HG03558 (cell line): ENCODE data around the gene ELMO3.

Source experiments
- ATAC-seq: cut with Tn5 transposase; IDR thresholded peaks from one replicate; pipeline ENCODE4 v1.9.1; 2021; ENCODE audit warnings: moderate number of reproducible peaks; ENCODE audit not compliant: unreplicated experiment; ENCODE audit errors: extremely low read depth

Gene ELMO3

DNA sequence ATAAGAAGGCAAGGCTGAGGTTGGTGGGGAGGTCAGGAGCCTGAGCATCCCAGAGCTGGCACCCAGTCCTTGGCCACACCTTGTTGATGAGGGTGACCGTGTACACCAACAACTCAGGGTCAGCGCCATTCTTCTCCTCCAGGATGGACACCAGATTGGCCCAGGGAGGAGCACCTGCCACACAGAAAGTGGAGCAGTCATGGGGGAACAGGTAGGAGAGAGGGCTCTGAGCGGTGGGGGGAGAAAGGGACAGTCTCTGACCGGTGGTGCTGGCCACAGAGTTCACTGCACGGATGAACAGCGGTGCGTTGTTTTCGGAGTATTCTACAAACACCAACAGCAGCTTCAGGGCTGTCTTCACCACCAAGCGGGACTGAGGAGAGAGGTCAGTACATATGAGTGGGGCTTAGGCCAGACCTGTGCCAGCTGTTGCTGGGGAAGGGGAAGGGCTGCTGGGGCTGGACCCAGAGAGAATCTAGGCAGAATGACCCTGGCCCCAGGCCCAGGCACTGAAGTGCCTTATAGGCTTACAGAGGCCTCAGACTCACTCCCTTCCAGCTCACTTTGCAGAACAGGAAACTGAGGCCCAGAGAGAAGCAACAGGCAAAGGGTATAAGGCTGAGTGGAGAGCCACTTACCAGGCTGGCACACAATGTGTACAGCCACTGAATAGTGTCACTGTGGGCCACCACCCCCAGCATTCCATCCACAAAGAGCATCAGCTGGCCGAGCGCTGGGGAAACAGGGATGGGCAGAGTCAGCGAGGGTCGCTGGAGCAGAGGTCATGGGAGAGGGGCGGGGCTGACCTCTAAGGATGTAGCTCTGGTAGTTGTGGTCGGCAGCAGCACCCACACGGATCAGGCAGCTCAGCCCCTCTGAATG, 38.7 kb downstream of the ELMO3 start:
- no peak for ATAC-seq

GRCh38 chr16:67238278-67238575, 39.3 kb downstream of the ELMO3 start:
- ATAC-seq: no peak

DNA sequence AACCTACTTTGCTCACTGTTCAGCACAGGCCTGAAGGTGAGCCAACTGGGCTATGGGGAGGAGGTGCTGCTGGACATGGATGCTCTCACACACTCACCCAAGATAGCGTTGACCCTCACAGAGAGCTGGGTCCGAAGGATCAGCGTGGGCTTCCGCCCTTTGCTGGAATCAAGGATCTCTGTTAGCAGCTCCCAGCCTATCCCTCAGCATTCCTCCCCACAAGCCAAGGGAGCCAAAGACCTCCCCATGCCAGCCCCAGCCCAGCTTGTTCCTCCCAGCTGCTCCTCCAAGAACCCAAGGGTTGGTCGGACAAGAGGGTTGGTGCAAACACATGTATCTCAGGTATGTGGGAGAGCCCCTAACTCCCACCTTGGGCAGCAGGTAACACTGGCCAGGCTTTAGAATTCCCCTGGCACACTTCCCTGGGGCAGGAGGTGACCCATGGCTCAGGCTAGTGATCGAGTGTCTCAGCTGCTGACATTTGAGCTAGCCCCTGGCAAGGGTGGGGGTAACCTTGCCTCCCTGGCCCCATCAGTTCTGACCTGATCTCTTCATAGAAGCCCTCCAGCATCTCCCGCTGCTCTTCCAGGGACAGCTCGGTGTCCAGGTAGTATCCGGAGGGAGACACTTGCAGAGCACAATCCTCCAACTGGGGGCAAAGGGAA, 40.0 kb downstream of the ELMO3 start:
- no peak for ATAC-seq

- no peak for ATAC-seq
Measured at GRCh38 chr16:67240506-67240905, 41.6 kb downstream of the ELMO3 start.

- ATAC-seq: no peak
Measured at GRCh38 chr16:67241008-67241900, 42.3 kb downstream of the ELMO3 start.

DNA sequence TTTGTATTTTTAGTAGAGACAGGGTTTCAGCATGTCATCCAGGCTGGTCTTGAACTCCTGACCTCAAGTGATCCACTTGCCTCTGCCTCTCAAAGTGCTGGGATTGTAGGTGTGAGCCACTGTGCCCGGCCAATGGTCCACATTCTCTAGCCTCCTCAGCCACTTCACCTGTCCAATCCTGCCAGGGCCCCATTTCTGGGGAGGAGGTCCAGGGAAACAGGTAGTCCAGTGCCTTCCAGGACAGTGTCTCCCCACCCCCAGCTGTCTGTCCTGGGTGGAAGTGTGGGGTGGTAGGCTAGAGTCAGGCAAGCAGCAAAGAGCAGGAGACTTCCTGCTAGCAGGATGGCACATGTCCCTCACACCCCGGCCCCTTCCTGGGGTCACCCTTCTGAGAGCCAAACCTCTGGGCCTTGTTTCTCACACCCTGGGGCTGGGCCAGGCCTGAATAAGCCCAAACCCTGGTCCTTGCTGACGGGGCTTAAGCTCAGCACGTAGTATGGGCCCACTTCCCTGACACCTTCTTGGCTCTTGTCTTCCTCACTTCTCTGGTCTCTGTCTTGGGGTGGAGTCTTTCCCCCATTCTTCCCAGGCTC, 43.3 kb downstream of the ELMO3 start:
- no peak for ATAC-seq

GRCh38 chr16:67243481-67243880, 44.5 kb downstream of the ELMO3 start:
- ATAC-seq: no peak

DNA sequence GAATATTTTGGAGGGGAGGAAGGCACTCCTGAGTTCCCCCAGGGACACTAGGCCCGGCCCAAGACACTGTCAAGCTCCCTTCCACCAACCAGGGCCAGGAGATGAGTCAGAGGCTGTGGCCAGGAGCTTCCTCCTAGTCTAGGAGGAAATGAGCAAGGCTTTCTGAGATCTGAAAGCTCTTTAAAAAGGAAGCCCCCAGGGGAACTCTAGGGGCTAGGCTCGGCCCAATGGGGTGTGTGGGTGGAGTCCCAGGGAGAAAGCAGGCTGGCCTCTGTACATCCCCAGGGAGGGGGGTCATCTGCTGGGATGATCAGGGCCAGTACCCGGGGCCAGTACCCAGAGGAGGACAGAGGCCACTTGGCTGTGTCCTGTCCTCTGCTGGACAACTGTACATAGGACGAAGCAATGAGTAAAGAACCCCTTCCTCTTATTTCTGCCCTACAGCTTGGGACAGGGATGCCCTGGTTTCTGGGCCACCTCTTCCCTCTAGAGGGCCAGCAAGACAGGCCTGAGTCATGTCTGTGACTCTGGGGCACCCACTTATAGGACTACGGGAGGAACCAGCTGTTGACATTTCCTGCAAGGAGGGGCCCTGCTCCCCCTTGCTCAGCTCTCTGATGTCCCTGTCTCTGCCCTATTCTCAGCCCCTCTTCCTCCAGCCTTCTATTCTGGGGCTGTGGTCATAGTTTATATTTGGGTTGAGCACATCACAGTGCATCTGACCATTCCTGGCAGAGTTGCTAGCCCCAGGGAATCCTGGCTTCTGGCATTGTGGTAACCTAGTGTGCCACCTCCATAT, 45.7 kb downstream of the ELMO3 start:
- ATAC-seq: peak; percentile 36

GRCh38 chr16:67245186-67245585, 46.3 kb downstream of the ELMO3 start:
- ATAC-seq: no peak

- ATAC-seq: no peak
Measured at GRCh38 chr16:67245674-67246080, 46.7 kb downstream of the ELMO3 start.

- ATAC-seq: no peak
Measured at GRCh38 chr16:67246081-67246755, 47.3 kb downstream of the ELMO3 start.

DNA sequence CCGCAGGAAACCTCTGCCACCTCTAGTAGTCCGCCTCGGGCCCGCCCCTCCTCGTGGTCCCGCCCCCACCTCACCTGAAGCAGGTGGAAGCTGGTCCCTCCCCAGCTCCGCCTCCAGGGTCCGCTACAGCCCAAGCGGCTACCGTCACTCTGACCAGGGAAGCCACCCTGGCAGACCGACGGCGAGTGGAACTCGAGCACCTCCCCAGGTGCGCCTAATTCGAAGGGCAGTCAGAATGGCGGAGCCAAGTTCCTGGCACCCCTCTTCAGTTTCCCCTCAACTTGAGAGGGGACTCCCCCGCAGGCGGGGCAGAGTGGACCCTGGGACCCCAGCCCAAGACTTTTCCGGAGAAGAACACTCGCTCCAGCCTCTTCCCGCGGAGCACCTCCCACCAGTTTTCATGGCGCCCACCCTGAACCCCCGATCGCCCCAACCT, 47.8 kb downstream of the ELMO3 start:
- ATAC-seq: no peak

DNA sequence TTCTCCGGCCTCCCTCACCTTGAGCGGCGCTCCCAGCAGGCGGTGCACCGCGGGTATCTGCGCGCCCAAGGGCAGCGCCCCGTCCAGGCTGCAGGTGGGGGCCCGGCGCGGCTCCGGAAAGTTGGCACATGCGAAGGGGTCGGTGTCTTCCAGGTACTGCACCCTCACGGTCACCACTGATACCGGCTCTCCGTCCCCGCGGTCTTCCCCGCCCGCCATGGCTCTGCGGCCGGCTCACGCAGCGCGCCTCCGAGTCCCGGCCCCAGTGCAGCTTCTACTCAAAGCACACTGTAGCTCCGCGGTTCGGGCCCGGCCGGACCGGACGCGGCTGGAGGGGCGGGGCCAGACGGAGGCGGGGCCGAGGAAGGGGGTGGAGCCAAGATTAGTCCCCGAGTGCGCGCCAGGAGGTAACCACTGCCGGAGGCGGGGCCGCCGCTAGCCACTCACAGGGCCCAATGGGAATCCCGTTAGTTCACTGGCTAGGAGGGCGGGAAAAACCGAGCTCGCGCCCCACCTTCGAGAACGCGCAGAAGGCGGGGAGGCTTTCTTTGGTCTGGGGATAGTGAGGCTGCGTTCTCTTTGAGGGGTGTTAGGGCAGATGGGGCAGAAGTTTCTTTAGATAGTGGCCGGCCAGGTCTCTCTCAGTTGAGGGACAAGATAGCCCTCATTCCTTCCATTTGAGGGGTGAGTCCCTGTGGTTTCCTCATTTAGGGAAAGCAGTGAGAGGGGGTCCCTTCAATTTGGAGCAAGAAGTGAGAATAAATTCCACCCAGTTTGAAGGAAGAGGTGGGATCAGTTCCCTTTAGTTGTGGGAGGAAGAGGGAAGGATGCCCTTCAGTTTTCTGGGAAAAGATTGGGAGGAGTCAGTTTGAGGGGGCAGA, 48.5 kb downstream of the ELMO3 start, which contains the start of gene FHOD1:
Gene FHOD1, minus strand, starts transcription at position 290 of the 881 bp plus-strand sequence. Its CDS starts 71 bp downstream, at position 219.
- ATAC-seq: peak; percentile 38

DNA sequence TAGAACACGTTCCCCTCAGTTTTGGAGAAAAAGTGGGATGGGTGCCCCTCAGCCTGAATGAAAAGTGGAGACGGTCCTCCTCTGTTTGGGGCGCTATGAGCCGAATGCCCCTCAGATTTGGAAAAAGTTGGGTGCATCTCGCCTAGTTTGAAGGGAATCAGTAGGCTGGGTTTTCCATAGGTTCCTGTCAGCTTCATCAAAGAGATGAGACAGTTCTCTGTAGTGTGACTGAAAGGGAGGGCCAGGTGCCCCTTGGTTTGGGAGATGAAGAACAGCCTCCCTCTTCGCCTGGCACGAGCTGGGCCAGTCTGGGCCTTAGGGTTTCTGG, 49.1 kb downstream of the ELMO3 start:
- no peak for ATAC-seq

DNA sequence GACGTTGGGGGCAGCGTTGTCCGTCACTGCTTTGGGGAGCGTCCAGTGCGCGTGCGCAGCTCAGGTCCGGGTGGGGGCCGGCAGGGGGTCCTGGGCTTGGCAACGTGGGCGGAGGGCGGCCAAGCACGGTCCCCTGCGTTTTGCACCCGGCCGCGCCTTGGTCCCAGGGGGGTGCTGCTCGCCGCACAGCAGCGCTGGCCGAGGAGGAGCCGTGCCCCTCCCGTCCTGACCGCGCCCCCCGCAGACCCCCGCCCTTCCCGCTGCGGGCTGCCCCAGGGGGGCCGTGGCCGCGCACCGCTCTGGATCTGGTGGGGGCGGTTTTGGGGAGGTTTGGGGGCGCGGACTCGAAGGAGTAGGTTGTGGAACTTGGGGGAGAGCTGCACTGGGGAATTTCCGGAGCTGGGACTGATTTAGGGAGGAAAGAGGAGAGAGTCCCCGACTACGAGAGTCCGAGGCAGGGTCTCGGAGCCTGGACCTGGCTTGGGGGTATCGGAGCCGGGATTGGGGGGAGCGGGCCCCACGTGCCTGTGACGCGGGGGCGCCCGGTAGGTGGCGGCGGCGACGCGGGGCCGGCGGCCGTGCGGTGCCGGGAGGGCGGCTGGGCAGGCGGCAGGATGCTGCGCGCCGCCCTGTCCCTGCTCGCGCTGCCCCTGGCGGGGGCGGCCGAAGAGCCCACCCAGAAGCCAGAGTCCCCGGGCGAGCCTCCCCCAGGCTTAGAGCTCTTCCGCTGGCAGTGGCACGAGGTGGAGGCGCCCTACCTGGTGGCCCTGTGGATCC, 49.7 kb downstream of the ELMO3 start, which contains the start of gene SLC9A5:
Gene SLC9A5, plus strand, starts transcription at position 579 of the 777 bp plus-strand sequence. Its CDS starts 36 bp downstream, at position 615.
- ATAC-seq: no peak

DNA sequence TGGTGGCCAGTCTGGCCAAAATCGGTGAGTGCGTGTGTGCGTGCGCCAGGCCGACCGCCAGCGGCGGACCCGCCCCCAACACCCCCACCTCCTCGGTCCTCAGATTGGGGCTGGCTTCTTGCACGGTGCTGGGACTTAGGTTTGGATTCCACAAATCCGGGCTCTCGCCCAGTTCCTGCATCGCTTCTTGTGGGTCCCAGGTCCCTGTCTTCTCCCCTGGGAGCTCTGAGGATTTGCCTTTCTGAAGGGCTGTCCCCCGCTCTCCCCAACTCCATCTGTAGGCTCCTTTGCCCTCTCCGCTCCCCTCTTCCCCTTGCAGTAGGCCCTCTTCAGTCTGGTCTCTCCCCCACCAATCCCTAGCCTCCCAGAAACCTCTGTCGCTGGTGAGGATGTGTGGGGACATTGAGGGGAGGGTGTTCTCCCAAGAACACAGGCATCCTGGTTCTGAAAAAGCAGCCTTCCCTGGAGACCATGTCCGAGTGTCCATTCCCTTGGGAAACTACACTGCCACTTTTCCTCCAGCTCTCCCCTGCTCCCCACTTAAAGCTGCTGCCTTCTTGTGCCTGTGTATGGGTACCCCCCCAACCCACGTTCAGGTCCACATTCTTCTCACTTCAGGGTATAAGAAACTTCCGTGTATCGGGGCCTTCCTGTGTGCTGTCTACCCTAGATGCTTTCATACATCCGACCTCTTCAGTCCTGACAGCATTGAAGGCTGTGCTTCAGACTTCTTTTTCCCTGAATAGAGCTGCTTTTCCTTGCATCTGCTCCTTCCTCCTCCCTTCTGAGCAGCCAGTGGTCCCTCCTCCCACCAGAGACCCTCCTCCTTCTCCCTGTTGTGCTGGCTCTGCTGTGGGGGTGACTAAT, 50.5 kb downstream of the ELMO3 start:
- no peak for ATAC-seq

- ATAC-seq: no peak
Measured at GRCh38 chr16:67250045-67250327, 51.1 kb downstream of the ELMO3 start.
